NCI-H2081 (cell line): ENCODE measurements around the gene LRRC3.
"Not testable (repeated sequence)": the region's sequence is repeated elsewhere in the genome, so short reads cannot be mapped to it uniquely, and the experiment has no call there.

Source experiments
- DNase-seq, 2 experiments: peaks; one replicate each; lab custom pipeline; 2025; lab: John Stamatoyannopoulos, UW

The LRRC3 gene, protein sequence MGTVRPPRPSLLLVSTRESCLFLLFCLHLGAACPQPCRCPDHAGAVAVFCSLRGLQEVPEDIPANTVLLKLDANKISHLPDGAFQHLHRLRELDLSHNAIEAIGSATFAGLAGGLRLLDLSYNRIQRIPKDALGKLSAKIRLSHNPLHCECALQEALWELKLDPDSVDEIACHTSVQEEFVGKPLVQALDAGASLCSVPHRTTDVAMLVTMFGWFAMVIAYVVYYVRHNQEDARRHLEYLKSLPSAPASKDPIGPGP

DNA sequence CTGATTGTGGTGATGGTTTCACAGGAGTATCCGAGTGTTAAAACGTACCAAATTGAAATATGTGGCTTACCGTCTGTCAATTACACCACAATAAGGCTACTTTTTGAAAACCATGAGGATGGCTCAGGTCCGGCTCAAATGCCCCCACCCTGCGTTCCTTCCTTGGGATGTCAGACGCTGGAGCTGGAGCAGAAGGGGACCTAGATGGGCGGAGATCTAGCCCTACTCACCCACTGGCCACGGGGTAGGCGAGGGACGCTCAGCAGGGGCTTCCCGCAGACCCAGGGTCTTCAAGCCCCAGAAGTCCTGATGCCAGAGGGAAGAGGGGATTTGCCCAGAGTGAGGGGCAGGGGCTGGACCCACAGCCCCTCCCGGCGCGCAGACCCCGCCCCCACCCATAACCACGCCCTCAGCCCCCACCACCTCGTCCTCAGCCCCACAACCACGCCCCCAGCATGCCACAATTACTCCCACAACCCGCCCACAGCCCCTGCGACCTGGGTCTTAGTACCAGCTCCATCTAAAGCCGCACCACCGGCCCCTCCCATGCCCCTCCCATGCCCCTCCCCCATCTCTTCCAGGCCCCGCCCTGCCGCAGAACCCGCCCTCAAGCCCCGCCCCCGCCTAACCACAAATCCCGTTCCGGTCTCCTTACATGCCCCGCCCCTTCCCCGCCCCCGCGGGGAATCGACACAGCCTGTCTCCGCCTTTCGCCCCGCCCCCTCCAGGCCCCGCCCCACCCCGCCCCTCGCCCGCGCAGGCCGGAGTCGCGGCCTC lies at the start of gene LRRC3:
LRRC3 (plus strand) TSS at position 764 of the 777 bp plus-strand sequence. CDS start 1,135 bp downstream, outside the sequence.
- DNase-seq = peak; percentile 3 to 7

DNA sequence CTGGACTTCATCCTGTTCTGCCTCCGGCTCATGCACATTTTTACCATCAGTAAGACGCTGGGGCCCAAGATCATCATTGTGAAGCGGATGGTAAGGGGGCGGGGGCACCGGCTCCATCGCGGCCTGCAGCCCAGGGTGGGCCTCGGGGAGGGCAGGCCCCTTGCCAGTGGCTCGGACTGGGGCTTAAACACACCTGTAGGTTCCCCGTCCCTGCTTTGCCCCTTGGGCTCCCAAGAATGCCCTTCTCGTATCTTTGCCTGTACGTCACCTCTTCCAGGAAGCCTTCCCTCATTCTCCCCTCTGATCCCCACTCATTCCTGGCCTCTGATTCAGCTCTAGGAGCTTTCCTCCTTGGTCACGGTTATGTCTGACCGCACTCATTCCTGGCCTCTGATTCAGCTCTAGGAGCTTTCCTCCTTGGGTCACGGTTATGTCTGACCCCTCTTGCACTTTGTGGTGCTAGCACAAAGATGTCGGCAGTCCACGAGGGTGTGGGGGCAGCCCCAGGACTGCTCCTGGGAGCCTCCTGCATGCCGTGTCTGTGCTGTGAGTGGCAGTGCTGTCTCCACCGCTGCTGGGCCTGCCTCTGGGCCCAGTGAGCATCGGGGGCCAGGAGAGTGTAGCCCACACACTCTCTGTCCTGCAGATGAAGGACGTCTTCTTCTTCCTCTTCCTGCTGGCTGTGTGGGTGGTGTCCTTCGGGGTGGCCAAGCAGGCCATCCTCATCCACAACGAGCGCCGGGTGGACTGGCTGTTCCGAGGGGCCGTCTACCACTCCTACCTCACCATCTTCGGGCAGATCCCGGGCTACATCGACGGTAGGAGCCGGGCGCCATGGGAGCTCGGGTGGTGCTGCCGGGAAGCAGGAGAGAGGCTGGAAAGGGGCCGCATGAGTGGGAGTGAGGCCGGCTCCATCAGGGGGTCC lies 49.1 kb upstream of the LRRC3 start:
- DNase-seq = no peak

DNA sequence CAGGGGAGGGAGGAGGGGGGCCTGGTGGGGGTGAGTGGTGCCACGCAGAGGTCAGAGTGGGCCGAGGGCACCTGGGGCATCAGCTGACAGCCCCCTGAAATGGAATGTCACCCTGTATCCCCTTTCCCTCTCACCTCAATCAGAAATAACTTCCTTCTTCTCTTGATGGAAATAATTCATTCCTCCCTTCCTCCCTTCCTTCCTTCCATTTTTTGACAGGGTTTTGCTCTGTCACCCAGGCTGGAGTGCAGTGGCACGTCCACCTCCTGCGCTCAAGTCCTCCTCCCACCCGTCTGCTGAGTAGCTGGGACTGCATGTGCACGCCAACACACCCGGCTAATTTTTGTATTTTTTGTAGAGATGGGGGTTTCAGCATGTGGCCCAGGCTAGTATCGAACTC lies 48.4 kb upstream of the LRRC3 start:
- DNase-seq = no peak

DNA sequence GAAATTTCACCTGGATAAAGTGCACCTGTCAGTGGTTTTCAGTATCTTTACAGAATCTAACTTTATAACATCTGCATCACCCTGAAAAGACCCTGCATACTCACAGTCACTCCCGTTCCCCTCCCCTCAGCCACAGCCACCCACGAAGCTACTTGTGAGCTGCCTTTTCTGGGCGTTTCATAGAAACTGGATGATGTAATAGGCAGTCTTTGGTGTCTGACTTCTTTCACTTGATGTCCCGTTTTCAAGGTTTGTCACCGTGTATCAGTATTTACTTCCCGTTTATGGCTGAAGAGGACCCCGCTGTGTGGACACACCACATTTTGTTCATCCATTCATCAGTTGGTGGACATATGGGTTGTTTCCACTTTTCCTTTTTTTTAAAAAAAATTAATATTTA lies 47.8 kb upstream of the LRRC3 start:
- DNase-seq = no peak

DNA sequence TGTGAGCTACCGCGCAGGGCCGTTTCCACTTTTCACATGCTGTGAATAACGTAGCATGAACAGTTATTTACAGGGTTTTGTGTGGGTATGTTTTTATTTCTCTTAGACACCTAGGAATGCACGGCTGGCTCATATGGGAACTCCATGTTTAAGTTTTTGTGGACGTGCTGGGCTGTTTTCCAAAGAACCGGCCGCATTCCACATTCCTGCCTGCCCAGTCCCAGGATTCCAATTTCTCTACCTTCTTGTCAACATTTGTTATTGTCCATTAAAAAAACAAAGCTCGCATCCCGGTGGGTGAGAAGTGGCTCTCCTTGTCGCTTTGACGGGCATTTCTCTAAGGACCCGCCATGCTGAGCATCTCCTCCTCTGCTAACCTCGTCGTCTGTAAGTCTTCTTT lies 47.1 kb upstream of the LRRC3 start:
- DNase-seq = no peak

DNA sequence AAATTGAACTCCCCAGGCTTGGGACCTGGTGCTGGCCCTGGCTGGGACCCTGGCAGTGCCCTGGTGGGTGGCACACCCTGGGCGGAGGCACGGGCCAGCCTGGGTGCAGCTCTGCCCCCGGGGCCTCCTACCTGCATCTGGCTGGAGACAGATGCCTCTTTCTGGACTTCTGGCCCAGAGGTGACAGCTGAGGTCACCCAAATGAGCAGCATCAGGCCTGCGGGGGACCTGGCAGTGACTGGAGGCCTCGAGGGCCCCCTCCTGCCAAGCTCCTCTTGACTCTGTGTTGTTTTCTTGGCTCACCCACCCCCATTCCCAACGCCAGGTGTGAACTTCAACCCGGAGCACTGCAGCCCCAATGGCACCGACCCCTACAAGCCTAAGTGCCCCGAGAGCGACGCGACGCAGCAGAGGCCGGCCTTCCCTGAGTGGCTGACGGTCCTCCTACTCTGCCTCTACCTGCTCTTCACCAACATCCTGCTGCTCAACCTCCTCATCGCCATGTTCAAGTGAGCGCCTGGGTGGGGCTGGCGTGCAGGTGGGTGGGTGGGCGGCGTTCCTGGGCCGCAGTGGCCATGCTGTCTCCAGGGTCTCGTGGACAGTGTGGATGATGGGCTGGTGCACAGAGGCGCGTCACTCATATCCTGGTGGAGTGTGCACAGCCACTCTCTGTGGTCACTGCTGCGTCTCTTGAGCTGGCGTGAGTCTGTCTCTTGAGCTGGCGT lies 41.6 kb upstream of the LRRC3 start:
- DNase-seq = no peak

DNA sequence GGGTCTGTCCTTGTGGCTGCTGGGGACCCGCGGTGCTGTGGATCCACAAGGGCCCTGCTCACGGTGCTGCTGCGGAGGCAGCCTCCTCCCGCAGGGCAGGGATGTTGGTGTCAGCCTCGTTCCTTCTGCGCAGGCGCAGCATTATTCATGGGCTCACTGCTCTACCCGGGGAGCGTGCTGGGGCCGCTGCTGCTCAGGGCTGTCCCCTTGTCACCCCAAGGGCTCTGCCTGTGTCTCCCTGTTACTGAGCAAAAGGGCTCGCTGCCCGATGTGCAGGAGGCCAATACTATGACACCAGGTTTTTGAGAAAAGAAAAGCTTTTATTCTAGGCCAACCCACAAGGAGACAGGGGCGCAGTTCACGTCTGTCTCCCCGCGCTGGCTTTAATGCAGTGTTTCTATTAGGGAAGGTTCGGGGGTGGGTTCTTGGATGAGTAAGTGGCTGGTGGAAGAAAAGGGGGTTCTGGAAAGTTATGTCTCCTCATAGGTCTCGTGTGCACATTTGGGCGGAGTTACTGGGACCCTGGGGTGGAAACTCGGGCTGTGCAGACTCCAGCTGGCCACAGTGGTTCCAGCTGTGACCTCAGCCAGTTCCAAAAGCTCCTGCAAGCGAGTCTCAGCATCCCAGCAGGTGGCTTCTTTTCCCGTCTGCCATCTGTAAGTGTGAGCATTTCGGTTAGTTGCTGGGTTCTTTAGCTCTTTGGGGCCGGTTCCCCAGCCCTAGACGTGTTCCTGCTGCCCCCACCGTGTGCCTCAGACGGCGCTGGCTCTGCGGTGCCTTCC lies 40.8 kb upstream of the LRRC3 start:
- no peak for DNase-seq

DNA sequence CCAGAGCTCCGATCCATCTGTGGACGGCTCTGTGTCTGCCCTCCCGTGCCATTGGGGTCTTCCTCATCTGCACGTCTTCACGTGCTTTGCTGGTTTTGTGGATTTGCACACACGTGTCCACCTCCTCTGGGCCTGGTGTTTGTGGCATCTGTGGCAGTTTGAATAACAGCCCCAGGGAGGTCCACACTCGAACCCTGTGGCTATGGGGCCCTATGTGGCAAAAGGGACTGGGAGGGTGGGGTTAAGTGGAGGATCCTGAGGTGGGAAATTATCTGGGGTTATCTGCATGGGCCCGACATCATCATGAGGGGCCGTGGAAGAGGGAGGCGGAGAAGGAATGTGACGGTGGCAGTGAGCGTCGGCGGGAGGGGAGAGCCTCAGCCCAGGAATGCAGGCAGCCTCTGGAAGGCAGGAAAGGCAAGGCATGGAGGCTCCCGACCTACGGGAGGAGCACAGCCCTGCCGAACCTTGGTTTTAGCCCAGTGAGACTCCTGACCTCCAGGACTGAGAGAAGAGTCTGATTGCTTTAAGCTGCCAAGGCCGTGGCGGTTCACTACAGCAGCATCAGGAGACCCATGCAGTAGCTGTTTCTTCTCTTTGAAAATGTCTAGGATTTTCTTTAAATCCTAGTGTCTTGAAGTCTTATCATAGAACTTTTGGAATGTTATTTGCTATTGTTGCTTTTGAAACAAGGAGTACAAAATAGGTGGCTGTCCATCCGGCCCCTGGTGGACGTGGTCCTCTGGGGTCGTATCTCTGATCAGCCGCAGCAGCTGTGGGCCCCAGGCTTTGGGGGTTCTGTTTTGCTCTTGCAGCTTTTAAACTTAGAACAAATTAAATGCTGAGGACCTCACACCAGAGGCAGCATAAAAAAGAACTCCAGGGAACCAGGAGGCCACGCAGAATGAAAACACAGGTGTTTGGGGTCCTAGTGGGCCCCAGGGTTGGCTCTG lies 40.0 kb upstream of the LRRC3 start:
- DNase-seq = no peak

DNA sequence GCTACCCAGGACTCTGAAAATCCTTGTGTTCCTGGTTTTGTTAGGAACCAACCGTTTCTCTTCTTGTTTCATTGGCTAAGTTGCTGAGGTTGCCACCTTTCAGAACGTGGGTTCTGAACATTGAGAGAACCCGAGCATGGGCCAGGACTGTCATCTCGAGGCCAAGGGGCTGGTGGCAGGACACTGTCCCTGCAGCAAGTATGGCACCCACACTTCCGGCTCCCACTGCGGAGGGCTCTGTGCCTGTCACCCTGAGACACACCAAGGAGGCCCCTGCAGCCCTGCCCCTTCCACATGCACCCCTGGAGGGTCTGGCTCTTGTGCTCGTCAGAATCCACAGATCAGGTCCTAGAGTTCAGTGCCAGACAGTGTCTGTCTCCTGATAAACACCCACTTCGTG lies 39.1 kb upstream of the LRRC3 start:
- no peak for DNase-seq

DNA sequence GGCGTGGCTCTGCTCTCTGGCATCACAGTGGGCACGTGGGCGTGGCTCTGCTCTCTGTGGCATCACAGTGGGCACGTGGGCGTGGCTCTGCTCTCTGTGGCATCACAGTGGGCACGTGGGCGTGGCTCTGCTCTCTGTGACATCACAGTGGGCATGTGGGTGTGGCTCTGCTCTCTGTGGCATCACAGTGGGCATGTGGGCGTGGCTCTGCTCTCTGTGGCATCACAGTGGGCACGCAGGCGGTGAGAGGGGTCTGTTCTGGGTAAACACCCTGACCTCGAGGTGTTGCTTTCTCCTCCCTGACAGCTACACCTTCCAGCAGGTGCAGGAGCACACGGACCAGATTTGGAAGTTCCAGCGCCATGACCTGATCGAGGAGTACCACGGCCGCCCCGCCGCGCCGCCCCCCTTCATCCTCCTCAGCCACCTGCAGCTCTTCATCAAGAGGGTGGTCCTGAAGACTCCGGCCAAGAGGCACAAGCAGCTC lies 37.6 kb upstream of the LRRC3 start:
- not testable (repeated sequence) for DNase-seq

DNA sequence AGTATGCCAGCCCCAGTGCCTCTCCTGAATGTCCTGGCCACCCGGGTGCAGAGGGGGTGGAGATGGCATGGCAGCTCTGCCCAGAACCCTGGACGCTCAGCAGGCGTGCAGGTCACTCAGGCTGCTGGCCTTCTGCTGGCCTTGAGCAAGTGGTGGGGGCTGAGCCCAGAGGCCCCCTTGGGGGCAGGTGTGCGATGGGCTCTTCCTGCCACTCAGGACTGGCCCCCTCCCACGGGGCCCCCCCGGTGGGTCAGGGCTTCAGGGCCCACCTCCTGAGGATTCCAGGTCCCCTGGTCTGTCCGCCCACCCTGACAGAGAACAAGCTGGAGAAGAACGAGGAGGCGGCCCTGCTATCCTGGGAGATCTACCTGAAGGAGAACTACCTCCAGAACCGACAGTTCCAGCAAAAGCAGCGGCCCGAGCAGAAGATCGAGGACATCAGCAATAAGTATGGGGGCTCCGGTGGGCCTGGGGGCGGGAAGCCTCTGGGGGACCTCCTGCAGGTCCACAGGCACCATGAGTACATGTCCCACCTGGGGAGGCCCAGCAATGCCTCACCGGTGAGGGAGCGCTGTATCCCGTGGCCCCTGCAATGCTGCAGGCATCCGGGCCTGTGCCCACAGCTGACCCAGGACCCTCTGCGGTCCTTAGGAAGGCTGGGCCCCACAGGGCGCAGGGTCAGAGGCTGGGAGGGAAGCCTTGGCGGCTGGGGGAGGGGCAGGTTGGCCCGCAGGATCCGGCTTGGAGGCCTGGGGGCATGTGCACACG lies 37.0 kb upstream of the LRRC3 start:
- DNase-seq = no peak

DNA sequence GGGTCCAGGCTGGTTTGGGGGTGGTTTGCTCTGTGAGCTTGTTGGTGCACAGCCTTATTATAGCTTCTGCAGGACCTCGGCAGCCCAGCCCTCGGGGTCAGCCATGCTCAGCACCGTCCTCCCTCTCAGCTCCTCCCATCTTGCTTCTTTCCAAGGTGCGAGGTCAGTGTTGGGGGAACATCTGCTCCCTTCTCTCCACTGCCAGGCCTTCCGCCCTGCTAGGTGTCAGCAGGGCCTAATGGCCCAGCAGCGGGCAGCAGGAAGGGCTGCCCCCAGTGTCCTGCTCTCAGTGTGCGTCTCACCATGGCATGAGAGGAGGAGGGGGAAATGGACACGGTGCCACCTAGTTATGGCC lies 36.5 kb upstream of the LRRC3 start:
- no peak for DNase-seq

DNA sequence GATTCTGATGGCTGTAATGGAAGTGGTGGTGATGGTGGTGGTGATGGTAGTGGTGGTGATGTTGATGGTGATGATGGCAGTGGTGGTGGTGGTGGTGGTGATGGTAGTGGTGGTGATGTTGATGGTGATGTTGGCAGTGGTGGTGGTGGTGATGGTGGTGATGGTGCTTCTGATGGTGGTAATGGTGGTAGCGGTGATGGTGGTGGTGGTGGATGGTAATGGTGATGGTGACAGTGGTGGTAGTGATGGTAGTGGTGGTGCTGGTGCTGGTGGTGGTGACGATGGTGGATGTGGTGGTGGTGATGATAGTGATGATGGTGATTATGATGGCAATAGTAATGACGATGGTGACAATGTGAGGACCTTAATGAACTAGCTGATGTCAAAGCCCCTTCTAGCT lies 35.6 kb upstream of the LRRC3 start:
- DNase-seq = no peak

DNA sequence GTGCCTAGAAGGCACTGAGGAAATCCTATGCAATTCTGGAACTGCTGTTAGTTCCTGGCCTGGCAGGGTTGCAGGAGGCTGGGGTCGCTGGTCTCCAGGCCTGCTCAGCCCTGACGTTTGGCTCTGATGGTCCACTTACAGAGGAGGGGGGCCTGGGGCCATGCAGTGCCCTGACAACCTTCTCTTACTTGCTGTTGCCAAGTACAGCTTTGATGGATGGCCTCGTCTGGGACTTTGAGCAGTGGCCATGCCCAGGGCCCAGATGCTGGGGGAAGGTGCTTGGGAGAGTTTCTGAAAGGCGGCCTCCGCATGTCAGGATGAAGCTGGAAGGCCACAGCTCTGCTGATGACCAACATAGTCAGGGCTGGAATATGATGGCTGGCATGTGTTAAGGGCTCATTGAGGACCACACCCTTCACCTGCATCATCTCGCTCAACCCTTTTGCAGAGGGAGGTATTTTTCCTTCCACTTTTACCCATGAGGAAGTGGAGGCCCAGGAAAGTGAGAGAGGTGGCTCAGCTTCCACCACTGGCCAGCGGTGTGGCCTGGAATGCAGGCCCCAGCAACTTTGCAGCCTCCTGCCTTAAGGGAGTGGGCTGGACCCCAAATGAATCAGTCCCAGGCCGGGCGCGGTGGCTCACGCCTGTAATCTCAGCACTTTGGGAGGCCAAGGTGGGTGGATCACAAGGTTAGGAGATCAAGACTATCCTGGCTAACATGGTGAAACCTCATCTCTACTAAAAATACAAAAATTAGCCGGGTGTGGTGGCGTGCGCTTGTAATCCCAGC lies 34.7 kb upstream of the LRRC3 start:
- DNase-seq = no peak

DNA sequence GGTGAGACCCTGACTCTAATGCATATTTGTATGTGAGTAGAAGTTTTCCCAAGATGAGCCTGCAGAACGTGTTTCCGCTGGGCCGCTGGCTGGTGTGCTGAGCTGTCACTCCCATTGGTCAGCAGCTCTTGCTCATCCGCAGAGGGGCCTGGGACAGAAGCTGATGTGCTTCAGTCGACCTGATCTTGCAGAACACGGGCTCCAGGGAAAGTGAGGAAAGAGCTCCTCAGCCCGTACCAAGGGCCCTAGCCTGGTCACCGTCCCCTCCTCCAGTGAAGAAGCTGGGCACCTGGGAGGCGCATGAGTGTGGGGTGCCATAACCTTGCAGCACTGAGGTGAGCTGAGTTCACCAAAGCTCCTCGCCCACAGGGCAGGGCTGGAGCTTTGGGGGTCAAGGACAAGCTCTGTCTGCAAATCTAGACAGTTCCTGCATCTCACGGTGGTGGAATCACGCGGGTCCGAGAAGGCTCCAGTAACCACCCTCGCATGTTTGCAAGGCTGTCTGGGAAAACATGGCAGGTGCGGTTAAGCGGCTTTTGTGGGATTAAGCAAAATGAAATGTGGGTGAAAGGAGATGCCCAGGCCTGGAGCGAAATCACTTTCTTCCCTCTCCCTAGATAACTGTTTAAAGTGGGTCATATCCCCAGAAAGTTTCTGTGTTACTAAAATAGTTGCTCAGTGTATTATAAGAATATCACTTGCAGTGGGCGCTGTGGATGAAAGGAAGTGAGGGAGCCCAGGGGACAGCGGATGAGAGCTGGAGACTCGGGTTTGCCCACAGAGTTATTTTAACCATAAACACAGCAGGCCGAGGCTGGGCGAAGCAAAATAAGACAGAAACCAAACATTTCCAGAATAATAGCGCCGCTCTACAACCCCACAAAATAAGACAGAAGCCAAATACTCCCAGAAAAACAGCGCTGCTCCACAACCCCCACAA lies 33.1 kb upstream of the LRRC3 start:
- no peak for DNase-seq

DNA sequence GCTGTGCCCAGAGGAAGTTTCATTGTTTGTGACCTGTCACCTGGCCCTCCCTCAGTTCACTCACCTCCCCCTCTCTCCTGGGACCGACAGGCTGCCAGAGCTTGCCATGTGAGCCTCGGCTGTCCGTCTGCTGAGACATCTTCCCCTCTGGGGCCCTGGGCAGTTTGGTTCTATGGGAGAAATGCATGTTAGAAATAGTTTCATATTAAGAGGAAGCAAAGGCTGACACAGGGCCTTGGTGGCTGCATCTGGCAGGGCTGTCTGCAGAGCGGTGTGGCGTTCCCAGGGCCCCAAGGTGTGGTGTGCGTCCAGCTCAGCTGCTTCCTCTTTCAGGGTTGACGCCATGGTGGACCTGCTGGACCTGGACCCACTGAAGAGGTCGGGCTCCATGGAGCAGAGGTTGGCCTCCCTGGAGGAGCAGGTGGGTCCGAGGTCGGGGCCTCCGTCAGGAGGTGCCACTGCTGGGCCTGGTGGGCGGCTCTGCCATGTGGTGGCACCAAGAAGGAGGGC lies 31.9 kb upstream of the LRRC3 start:
- no peak for DNase-seq
